ENCODE measurements around the gene PAPOLA. TPM values are rescaled to one million over a fixed set of nuclear protein-coding genes. Genes with fewer than 3 reads are reported as not detected.

The PAPOLA gene
- total RNA-seq, 4 donors from 2014 or later: 66.1 to 91.4 (median 76.0) TPM

DNA sequence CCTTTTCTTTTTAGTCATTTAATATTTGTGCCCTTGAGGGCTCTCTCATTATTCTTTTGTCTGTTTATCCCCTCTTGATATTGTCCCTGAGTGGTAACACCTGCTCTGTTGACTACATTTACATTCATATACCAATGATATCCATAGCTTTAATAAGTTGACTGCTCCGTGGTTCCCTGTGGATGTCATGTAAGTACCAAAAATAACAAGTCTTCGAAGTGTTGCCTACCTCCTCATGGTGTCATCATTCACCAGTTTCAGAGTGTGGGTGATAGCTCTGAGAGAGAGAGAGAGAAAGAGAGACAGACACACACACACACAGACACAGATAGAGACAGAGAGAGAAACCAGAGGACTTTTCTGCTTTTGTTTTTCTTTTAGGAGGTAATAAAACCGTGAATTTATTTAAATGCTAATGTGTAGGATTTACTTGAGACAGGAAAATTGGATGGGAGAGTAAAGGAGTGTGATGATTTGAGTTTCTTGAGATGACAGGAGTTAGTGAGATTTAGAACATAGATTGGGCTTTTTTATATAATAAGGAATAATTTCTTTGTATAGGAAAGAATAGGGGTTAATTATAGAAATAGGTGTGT is 52.2 kb downstream of the PAPOLA start:
- no peak for DNase-seq (ENCODE audit: low spot score in 2 of 2)
- 78 to 85% methylated on average over 3 of the region's 3 CpGs for WGBS, 2 donors
- TF ChIP-seq POLR2A (IDR thresholded peaks at IDR 0.05): no peak
- TF ChIP-seq, protein P1, sequence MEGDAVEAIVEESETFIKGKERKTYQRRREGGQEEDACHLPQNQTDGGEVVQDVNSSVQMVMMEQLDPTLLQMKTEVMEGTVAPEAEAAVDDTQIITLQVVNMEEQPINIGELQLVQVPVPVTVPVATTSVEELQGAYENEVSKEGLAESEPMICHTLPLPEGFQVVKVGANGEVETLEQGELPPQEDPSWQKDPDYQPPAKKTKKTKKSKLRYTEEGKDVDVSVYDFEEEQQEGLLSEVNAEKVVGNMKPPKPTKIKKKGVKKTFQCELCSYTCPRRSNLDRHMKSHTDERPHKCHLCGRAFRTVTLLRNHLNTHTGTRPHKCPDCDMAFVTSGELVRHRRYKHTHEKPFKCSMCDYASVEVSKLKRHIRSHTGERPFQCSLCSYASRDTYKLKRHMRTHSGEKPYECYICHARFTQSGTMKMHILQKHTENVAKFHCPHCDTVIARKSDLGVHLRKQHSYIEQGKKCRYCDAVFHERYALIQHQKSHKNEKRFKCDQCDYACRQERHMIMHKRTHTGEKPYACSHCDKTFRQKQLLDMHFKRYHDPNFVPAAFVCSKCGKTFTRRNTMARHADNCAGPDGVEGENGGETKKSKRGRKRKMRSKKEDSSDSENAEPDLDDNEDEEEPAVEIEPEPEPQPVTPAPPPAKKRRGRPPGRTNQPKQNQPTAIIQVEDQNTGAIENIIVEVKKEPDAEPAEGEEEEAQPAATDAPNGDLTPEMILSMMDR (IDR thresholded peaks at IDR 0.05): no peak
- no peak overlapping the region for H3K4me3 ChIP-seq (ENCODE audit: low read depth, poor library complexity, severe bottlenecking)
- intact Hi-C loops (cut with DNase I; ENCODE audit: low total_unique reads): no loop called here

DNA sequence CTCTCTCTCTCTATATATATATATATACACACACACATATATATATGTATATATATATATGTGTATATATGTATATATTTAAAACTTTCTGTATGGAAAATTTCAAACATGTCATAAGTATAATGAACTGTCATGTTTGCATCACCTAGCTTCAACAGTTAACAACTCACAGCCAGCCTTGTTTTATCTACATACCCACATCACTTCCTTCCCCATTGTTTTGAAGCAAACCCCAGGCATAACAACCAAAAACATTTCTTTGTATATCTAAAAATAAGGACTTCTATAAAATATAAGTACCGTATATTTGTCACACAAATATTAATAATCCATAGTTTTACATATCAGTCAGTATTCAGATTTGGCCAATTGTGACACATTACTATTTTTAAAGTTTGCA is 57.4 kb downstream of the PAPOLA start:
- TF ChIP-seq POLR2A (IDR thresholded peaks at IDR 0.05): no peak
- TF ChIP-seq, protein P1 (IDR thresholded peaks at IDR 0.05): no peak
- H3K4me3 ChIP-seq (ENCODE audit: low read depth, poor library complexity, severe bottlenecking): no peak overlapping the region
- intact Hi-C loops (cut with DNase I; ENCODE audit: low total_unique reads): no loop called here
- 67 to 80% methylated on average over 1 of the region's 1 CpG for WGBS, 2 donors
- no peak for DNase-seq (ENCODE audit: low spot score in 2 of 2)

DNA sequence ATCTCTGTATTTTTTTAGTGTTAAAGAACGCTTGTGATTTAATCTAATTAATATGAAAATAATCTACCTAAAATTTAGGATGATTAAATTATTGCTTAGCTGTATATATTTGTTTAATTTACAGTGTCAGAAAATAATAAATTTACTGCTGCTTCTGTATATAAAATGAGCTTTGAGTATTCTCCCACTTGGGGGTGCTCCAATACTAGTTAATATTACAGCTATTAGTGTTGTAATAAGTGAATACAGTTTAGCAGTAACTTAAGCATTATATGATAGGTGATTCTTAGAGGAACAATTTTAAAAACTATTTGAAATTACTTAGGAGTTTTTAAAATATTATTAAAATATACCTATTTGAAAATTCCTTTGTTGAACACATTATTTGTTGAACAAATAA is 62.2 kb downstream of the PAPOLA start:
- H3K4me3 ChIP-seq (ENCODE audit: low read depth, poor library complexity, severe bottlenecking): no peak overlapping the region
- 90 to 94% methylated on average over 1 of the region's 1 CpG for WGBS, 2 donors
- TF ChIP-seq, protein P1 (IDR thresholded peaks at IDR 0.05): no peak
- TF ChIP-seq POLR2A (IDR thresholded peaks at IDR 0.05): no peak
- intact Hi-C loops (cut with DNase I; ENCODE audit: low total_unique reads): no loop called here
- DNase-seq (ENCODE audit: low spot score in 2 of 2): no peak

DNA sequence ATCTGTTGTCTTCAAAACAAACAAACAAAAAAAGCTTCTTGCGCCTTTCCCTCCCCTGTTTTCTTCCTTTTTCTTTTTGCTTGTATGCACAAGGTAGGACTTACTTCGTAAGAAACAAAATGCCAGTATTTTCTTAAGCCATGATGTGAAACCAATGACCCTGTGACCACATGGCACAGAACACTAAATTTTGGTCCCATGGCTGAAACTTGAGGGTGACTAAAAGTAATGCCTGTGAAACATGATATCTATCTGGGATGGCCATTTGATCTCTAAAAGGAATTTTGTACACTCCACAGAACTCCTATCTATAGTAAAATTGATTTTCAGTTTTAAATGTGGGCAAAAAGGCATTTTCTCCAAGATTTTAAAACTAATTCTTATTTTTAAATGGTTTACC is 63.6 kb downstream of the PAPOLA start:
- no peak for DNase-seq (ENCODE audit: low spot score in 2 of 2)
- WGBS, 2 donors: 90 to 92% methylated on average over 2 of the region's 2 CpGs
- intact Hi-C loops (cut with DNase I; ENCODE audit: low total_unique reads): loop anchor here (5.0 kb wide), 1 partner anchor 171 kb away; no protein-coding TSS in a partner anchor
- H3K4me3 ChIP-seq (ENCODE audit: low read depth, poor library complexity, severe bottlenecking): no peak overlapping the region
- TF ChIP-seq, protein P1 (IDR thresholded peaks at IDR 0.05): no peak
- TF ChIP-seq POLR2A (IDR thresholded peaks at IDR 0.05): no peak

DNA sequence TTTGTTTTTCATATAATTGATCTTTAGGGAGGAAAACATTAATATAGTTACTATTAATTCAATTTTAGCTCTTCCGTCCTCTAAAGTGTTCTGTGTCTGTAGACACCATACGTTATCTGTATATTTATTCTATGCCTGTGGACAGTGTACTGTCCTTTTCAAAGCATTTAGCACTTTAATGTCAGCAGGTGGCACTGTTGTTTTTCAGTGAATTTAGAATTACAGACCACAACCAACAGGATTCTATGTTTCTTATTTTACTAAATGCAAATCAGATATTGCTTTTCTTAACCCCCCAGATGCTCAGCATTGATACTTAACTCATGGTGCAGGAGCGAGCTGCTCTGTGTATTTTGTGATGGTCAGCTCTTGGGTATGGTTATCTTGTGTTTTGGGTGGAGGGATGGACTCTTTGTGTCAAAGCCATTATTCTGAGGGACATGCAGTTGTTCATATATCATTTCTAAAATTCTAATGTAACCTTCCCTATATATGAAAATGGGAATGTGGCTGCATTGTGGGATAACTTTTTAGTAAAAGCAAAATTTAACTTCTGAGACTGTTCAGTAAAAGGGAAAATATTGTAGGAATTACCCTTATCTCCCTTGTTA is 65.2 kb downstream of the PAPOLA start:
- intact Hi-C loops (cut with DNase I; ENCODE audit: low total_unique reads): loop anchor here (5.0 kb wide), 1 partner anchor 170 kb away; no protein-coding TSS in a partner anchor
- no peak overlapping the region for H3K4me3 ChIP-seq (ENCODE audit: low read depth, poor library complexity, severe bottlenecking)
- TF ChIP-seq, protein P1 (IDR thresholded peaks at IDR 0.05): no peak
- TF ChIP-seq POLR2A (IDR thresholded peaks at IDR 0.05): no peak
- 70 to 72% methylated on average over 3 of the region's 3 CpGs for WGBS, 2 donors
- no peak for DNase-seq (ENCODE audit: low spot score in 2 of 2)
